Activated CD4-positive, alpha-beta memory T cell treated with anti-CD3 and anti-CD28 coated beads for 36 hours (primary cell): Measurements from ENCODE around the gene SMAGP. TPM values are rescaled to one million over a fixed set of nuclear protein-coding genes. Genes with fewer than 3 reads are reported as not detected.

Experiments used
- total RNA-seq, 2 experiments: library from RNA; stranded (reverse); gene quantifications; one replicate each; pipeline ENCODE4 v1.2.3, GENCODE V29; 2021

SMAGP gene
- total RNA-seq, 2 experiments from 2014 or later = 0.55 to 0.73 TPM

Other genes starting within 250 kb of the SMAGP start
- 10 to 100 TPM; 41.4 to 41.6 TPM for gene SLC11A2, start 244.0 kb downstream of the SMAGP start, total RNA-seq
- 10 to 100 TPM; 79.8 to 84.0 TPM for gene LETMD1, start 222.1 kb downstream of the SMAGP start, total RNA-seq
- gene CSRNP2, start 186.8 kb downstream of the SMAGP start, total RNA-seq = 10 to 100 TPM; 19.2 to 20.2 TPM
- 10 to 100 TPM; 32.0 to 34.1 TPM for gene TFCP2, start 97.3 kb downstream of the SMAGP start, total RNA-seq
- 10 to 100 TPM; 12.1 to 12.4 TPM for gene POU6F1, start 52.4 kb downstream of the SMAGP start, total RNA-seq
- 100 to 1,000 TPM; 106 to 119 TPM for gene DAZAP2, start 31.6 kb downstream of the SMAGP start, total RNA-seq
- gene BIN2, start 53.8 kb upstream of the SMAGP start, total RNA-seq = 10 to 100 TPM; 59.1 to 64.6 TPM
- under 1 TPM in 1 of 2 experiments, not detected in 1; 0.24 TPM for gene CELA1, start 76.3 kb upstream of the SMAGP start, total RNA-seq
- 10 to 100 TPM; 13.1 to 15.8 TPM for gene GALNT6, start 121.0 kb upstream of the SMAGP start, total RNA-seq
- 1 to 10 TPM; 1.8 to 3.7 TPM for gene SLC4A8, start 154.4 kb upstream of the SMAGP start, total RNA-seq